ENCODE measurements around the gene PPP3R1.

PPP3R1 gene

GRCh38 chr2:68294187-68294586 is 41.9 kb upstream of the PPP3R1 start:
- no peaks in the 10 kb centered on the region for H3K36me3 ChIP-seq (ENCODE audit: control insufficient read depth in 2 of 2, insufficient read depth in 1 of 2, low read length in 2 of 2)
- ChIA-PET POLR2A (no interaction called here), CTCF (interaction anchor here (0.6 to 4.2 kb wide), 5 partner anchors 11 to 172 kb away, joined by 3 to 30 read pairs (median 7); no protein-coding TSS in a partner anchor)
- TF ChIP-seq ZNF398 (tag by site-specific recombination; IDR thresholded peaks at IDR 0.05) = no peak
- no peak for TF ChIP-seq ZNF645 (tag by site-specific recombination; IDR thresholded peaks at IDR 0.05)
- TF ChIP-seq ZNF423 (tag by site-specific recombination; IDR thresholded peaks at IDR 0.05) = no peak
- TF ChIP-seq ZNF621 (tag by site-specific recombination; IDR thresholded peaks at IDR 0.05) = no peak
- TF ChIP-seq, protein P1, sequence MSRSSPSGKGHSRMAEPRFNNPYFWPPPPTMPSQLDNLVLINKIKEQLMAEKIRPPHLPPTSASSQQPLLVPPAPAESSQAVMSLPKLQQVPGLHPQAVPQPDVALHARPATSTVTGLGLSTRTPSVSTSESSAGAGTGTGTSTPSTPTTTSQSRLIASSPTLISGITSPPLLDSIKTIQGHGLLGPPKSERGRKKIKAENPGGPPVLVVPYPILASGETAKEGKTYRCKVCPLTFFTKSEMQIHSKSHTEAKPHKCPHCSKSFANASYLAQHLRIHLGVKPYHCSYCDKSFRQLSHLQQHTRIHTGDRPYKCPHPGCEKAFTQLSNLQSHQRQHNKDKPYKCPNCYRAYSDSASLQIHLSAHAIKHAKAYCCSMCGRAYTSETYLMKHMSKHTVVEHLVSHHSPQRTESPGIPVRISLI (tag by site-specific recombination; IDR thresholded peaks at IDR 0.05) = no peak
- no peak for TF ChIP-seq ZNF202 (tag by site-specific recombination; IDR thresholded peaks at IDR 0.05; ENCODE audit: borderline replicate concordance)
- no peak for TF ChIP-seq YY2 (tag by site-specific recombination; IDR thresholded peaks at IDR 0.05)
- no peak for TF ChIP-seq ZNF19 (tag by site-specific recombination; IDR thresholded peaks at IDR 0.05; ENCODE audit: low read depth)
- no peak for TF ChIP-seq WT1 (tag by site-specific recombination; IDR thresholded peaks at IDR 0.05)
- TF ChIP-seq ZNF571 (tag by site-specific recombination; IDR thresholded peaks at IDR 0.05) = no peak
- no peak for TF ChIP-seq ZNF658 (tag by site-specific recombination; IDR thresholded peaks at IDR 0.05)
- TF ChIP-seq, protein P2, sequence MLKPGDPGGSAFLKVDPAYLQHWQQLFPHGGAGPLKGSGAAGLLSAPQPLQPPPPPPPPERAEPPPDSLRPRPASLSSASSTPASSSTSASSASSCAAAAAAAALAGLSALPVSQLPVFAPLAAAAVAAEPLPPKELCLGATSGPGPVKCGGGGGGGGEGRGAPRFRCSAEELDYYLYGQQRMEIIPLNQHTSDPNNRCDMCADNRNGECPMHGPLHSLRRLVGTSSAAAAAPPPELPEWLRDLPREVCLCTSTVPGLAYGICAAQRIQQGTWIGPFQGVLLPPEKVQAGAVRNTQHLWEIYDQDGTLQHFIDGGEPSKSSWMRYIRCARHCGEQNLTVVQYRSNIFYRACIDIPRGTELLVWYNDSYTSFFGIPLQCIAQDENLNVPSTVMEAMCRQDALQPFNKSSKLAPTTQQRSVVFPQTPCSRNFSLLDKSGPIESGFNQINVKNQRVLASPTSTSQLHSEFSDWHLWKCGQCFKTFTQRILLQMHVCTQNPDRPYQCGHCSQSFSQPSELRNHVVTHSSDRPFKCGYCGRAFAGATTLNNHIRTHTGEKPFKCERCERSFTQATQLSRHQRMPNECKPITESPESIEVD (tag by site-specific recombination; IDR thresholded peaks at IDR 0.05) = no peak
- no peak for TF ChIP-seq ZNF404 (tag by site-specific recombination; IDR thresholded peaks at IDR 0.05)
- TF ChIP-seq, protein P3, sequence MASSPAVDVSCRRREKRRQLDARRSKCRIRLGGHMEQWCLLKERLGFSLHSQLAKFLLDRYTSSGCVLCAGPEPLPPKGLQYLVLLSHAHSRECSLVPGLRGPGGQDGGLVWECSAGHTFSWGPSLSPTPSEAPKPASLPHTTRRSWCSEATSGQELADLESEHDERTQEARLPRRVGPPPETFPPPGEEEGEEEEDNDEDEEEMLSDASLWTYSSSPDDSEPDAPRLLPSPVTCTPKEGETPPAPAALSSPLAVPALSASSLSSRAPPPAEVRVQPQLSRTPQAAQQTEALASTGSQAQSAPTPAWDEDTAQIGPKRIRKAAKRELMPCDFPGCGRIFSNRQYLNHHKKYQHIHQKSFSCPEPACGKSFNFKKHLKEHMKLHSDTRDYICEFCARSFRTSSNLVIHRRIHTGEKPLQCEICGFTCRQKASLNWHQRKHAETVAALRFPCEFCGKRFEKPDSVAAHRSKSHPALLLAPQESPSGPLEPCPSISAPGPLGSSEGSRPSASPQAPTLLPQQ (tag by site-specific recombination; IDR thresholded peaks at IDR 0.05) = no peak
- no peak for TF ChIP-seq ZNF626 (tag by site-specific recombination; IDR thresholded peaks at IDR 0.05)
- no peaks in the 10 kb centered on the region for H3K4me1 ChIP-seq (ENCODE audit: control insufficient read depth, insufficient read depth, low read length)
- H3K27ac ChIP-seq (ENCODE audit: extremely low read depth, low read depth, low read length) = no peak overlapping the region
- no peak overlapping the region for H3K4me3 ChIP-seq (ENCODE audit: low read depth, low read length)
- no peaks in the 10 kb centered on the region for H3K9me3 ChIP-seq (ENCODE audit: control insufficient read depth, insufficient read depth, low read depth, low read length)

DNA sequence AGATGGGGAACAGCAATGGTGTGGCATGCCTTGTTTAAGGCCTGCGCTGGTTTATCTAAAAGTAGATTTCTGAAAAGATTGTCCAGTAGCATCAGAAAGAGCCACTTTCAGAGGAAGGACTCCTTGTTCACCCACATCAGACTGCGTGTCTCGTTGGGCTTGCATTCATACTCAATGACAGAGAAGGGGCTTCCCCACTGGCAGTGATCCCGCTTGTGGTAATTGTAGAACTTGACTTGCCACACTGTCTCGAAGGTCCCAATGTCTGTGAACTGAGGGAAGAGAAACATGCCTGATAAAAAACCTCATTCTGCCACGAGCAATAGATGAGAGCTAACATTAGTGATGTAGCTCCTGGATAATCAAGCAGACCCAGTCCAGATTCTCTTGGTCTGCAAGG is 41.4 kb upstream of the PPP3R1 start:
- no peaks in the 10 kb centered on the region for H3K9me3 ChIP-seq (ENCODE audit: control insufficient read depth, insufficient read depth, low read depth, low read length)
- CTCF ChIA-PET = interaction anchor here (0.6 to 4.2 kb wide), 6 partner anchors 11 to 171 kb away, joined by 3 to 30 read pairs (median 14); no protein-coding TSS in a partner anchor
- no peaks in the 10 kb centered on the region for H3K4me1 ChIP-seq (ENCODE audit: control insufficient read depth, insufficient read depth, low read length)
- H3K36me3 ChIP-seq (ENCODE audit: control insufficient read depth in 2 of 2, insufficient read depth in 1 of 2, low read length in 2 of 2) = no peaks in the 10 kb centered on the region
- no peak overlapping the region for H3K27ac ChIP-seq (ENCODE audit: extremely low read depth, low read depth, low read length)
- no peak overlapping the region for H3K4me3 ChIP-seq (ENCODE audit: low read depth, low read length)
- POLR2A ChIA-PET = no interaction called here
- TF ChIP-seq PRDM2 (tag by site-specific recombination; IDR thresholded peaks at IDR 0.05; ENCODE audit: borderline replicate concordance) = no peak
- TF ChIP-seq ZNF311 (tag by site-specific recombination; IDR thresholded peaks at IDR 0.05; ENCODE audit: borderline replicate concordance) = no peak
- TF ChIP-seq ZNF792 (tag by site-specific recombination; IDR thresholded peaks at IDR 0.05) = no peak
- TF ChIP-seq, protein P3 (tag by site-specific recombination; IDR thresholded peaks at IDR 0.05) = no peak
- no peak for TF ChIP-seq ZNF221 (tag by site-specific recombination; IDR thresholded peaks at IDR 0.05; ENCODE audit: borderline replicate concordance)
- no peak for TF ChIP-seq HOXD13 (CRISPR knock-in tag; IDR thresholded peaks at IDR 0.05; ENCODE audit: borderline replicate concordance)
